H1 (cell line): ENCODE data around the gene ZNF532. TPM values are rescaled to one million over a fixed set of nuclear protein-coding genes. Genes with fewer than 3 reads are reported as not detected.

Source experiments
- EZH2 ChIP-seq: fragments of 200-600 bp; sonication (generic); IDR thresholded peaks from 2 replicates; pipeline ENCODE4 v1.7.1; 2012; ENCODE audit warnings: low read depth, mild to moderate bottlenecking, moderate library complexity, low read length, inconsistent platforms; ENCODE audit not compliant: severe bottlenecking
- FOSL1 ChIP-seq: IDR thresholded peaks from 2 replicates; pipeline ENCODE4 v1.6.1; 2011; ENCODE audit warnings: mild to moderate bottlenecking, low read depth, low read length, moderate library complexity; ENCODE audit not compliant: insufficient read depth
- NRF1 ChIP-seq: IDR thresholded peaks from 2 replicates; pipeline ENCODE4 v1.6.1; 2011; ENCODE audit warnings: mild to moderate bottlenecking, low read depth, low read length, improper control_type of control experiment
- RFX5 ChIP-seq: IDR thresholded peaks from 2 replicates; pipeline ENCODE4 v1.6.1; 2011; ENCODE audit warnings: low read depth, low read length, improper control_type of control experiment, borderline replicate concordance
- TEAD4 ChIP-seq: IDR thresholded peaks from 2 replicates; pipeline ENCODE4 v1.6.1; 2012; ENCODE audit warnings: low read depth, low read length, inconsistent platforms, mixed read lengths
- polyA plus RNA-seq, 7 experiments: library from polyadenylated mRNA; depleted of rRNA in 3 of 7; stranded (reverse) in 5 of 7; unstranded in 2 of 7; fragments of >200 nt in 5 of 7; fragments of 200-250 nt in 2 of 7; gene quantifications; 1 replicate in 5 of 7; 2 replicates in 1 of 7; 4 replicates in 1 of 7; pipeline versions ENCODE4 v1.2.1 to v1.2.3, GENCODE V29; 2011 to 2013; ENCODE audit warnings: missing spikeins in 2 of 7, mixed read lengths in 2 of 7
- total RNA-seq: library from RNA; stranded (reverse); fragmentation: NEBNext Ultra II Directional; extraction: Animal tissue kit (Norgen Biotek cat#: 25700); gene quantifications from 2 replicates; pipeline ENCODE4 v1.2.1, GENCODE V29; 2021

The ZNF532 gene
- total and polyA plus RNA-seq, 2 of the 8 experiments (the other 6 are each of a cell fraction or from before 2014, with no cell fraction given): 143 to 240 TPM

- TF ChIP-seq EZH2 (no peak), NRF1 (no peak), FOSL1 (no peak), TEAD4 (no peak), RFX5 (no peak)
- TF ChIP-seq, all 59 proteins: peak for 0
These were observed 58.3 kb downstream of the ZNF532 start (continued) for GRCh38 chr18:58922995-58923394.
